Liver (tissue), 9 donors: Measurements from ENCODE around the gene DSG2. TPM values are rescaled to one million over a fixed set of nuclear protein-coding genes. Genes with fewer than 3 reads are reported as not detected.

Experiments
- DNase-seq: peaks from one replicate; pipeline ENCODE4 v3.0.0-alpha.2; 2017; ENCODE audit warnings: low spot score
- H3K27ac ChIP-seq, 2 donors: one replicate each; pipeline ENCODE4 v1.7.0; 2013; ENCODE audit warnings: inconsistent platforms in 2 of 2, low read length in 2 of 2, control low read depth in 1 of 2, low read depth in 1 of 2, mild to moderate bottlenecking in 1 of 2
- H3K27me3 ChIP-seq, 4 donors: one replicate each; pipeline versions ENCODE4 v1.6.1 to v1.7.0; 2013; ENCODE audit warnings: low read length in 3 of 4, inconsistent platforms in 1 of 4, mild to moderate bottlenecking in 1 of 4, moderate library complexity in 1 of 4; ENCODE audit not compliant: control insufficient read depth in 4 of 4, insufficient read depth in 4 of 4
- H3K36me3 ChIP-seq, 4 donors: one replicate each; pipeline versions ENCODE4 v1.6.1 to v1.7.0; 2013; ENCODE audit warnings: low read length in 3 of 4, mild to moderate bottlenecking in 3 of 4, low read depth in 1 of 4, moderate library complexity in 1 of 4; ENCODE audit not compliant: control insufficient read depth in 4 of 4, insufficient read depth in 3 of 4
- H3K4me1 ChIP-seq, 4 donors: one replicate each; pipeline versions ENCODE4 v1.6.1 to v1.7.0; 2013; ENCODE audit warnings: low read length in 3 of 4, mild to moderate bottlenecking in 3 of 4, moderate library complexity in 1 of 4; ENCODE audit not compliant: control insufficient read depth in 4 of 4, insufficient read depth in 4 of 4
- H3K4me3 ChIP-seq, 3 donors: one replicate each; pipeline versions ENCODE4 v1.6.1 to v1.7.0; 2013; ENCODE audit warnings: low read length in 3 of 3, control low read depth in 1 of 3, low read depth in 1 of 3, mild to moderate bottlenecking in 1 of 3
- H3K9ac ChIP-seq, 2 donors: one replicate each; pipeline ENCODE4 v1.7.0; 2013; ENCODE audit warnings: low read length in 2 of 2, mild to moderate bottlenecking in 2 of 2, moderate library complexity in 2 of 2, control low read depth in 1 of 2, low read depth in 1 of 2
- H3K9me3 ChIP-seq, 4 donors: one replicate each; pipeline versions ENCODE4 v1.6.1 to v1.7.0; 2013; ENCODE audit warnings: low read length in 3 of 4; ENCODE audit not compliant: control insufficient read depth in 4 of 4
- CTCF ChIP-seq: fragments of 150-350 bp; IDR thresholded peaks from 2 replicates; pipeline ENCODE4 v1.5.1; 2017; ENCODE audit warnings: improper control_type of control experiment, low read depth, low read length; ENCODE audit not compliant: missing input control
- EGR1 ChIP-seq, 2 donors: IDR thresholded peaks; 2 replicates each; pipeline ENCODE4 v1.6.1; 2016 to 2018; ENCODE audit warnings: antibody characterized with exemption in 2 of 2, low read depth in 2 of 2
- FOXA1 ChIP-seq: IDR thresholded peaks from 2 replicates; pipeline ENCODE4 v1.6.1; 2016; ENCODE audit warnings: antibody characterized with exemption
- FOXA2 ChIP-seq: IDR thresholded peaks from 2 replicates; pipeline ENCODE4 v1.6.1; 2016; ENCODE audit warnings: antibody characterized with exemption
- HNF4A ChIP-seq, 2 donors: conservative IDR thresholded peaks; 2 replicates each; pipeline ENCODE4 v1.6.1; 2016; ENCODE audit warnings: antibody characterized with exemption in 2 of 2, mild to moderate bottlenecking in 2 of 2
- HNF4G ChIP-seq: IDR thresholded peaks from 2 replicates; pipeline ENCODE4 v1.6.1; 2016; ENCODE audit warnings: antibody characterized with exemption
- JUND ChIP-seq, 2 donors: IDR thresholded peaks; 2 replicates each; pipeline ENCODE4 v1.6.1; 2016; ENCODE audit warnings: antibody characterized with exemption in 2 of 2
- MAX ChIP-seq: IDR thresholded peaks from 2 replicates; pipeline ENCODE4 v1.6.1; 2016; ENCODE audit warnings: antibody characterized with exemption
- NR2F2 ChIP-seq: IDR thresholded peaks from 2 replicates; pipeline ENCODE4 v1.6.1; 2016; ENCODE audit warnings: antibody characterized with exemption
- RAD21 ChIP-seq, 2 donors: IDR thresholded peaks; 2 replicates each; pipeline ENCODE4 v1.6.1; 2016; ENCODE audit warnings: antibody characterized with exemption in 2 of 2, mild to moderate bottlenecking in 2 of 2
- REST ChIP-seq: IDR thresholded peaks from 2 replicates; pipeline ENCODE4 v1.6.1; 2016; ENCODE audit warnings: antibody characterized with exemption, mild to moderate bottlenecking
- RXRA ChIP-seq, 2 donors: IDR thresholded peaks; 2 replicates each; pipeline ENCODE4 v1.6.1; 2017 to 2018; ENCODE audit warnings: antibody characterized with exemption in 2 of 2, mild to moderate bottlenecking in 1 of 2
- SP1 ChIP-seq: IDR thresholded peaks from 2 replicates; pipeline ENCODE4 v1.6.1; 2018; ENCODE audit warnings: antibody characterized with exemption, mild to moderate bottlenecking
- TAF1 ChIP-seq: conservative IDR thresholded peaks from 2 replicates; pipeline ENCODE4 v1.6.1; 2016; ENCODE audit warnings: antibody characterized with exemption, mild to moderate bottlenecking
- ZBTB33 ChIP-seq: IDR thresholded peaks from 2 replicates; pipeline ENCODE4 v1.6.1; 2016; ENCODE audit warnings: antibody characterized with exemption
- WGBS: extraction: QIAGEN DNeasy Blood & Tissue Kit; methylation state at CpG from one replicate; pipeline ENCODE4 v1.1.7; 2013; 5-methylcytosine and 5-hydroxymethylcytosine counted together
- polyA plus RNA-seq, 2 donors: library from polyadenylated mRNA; stranded (reverse) in 1 of 2; unstranded in 1 of 2; fragments of 200-250 nt in 1 of 2; fragments of >200 nt in 1 of 2; fragmentation: Nextera tagmentation in 1 of 2; extraction: Ambion mirVana in 1 of 2; gene quantifications; one replicate each; pipeline versions ENCODE4 v1.2.1 to v1.2.3, GENCODE V29; 2013 to 2015
- total RNA-seq, 2 donors: library from RNA; depleted of rRNA; stranded (reverse); fragments of >200 nt; gene quantifications; one replicate each; pipeline ENCODE4 v1.2.3, GENCODE V29; 2014
- donor health status: healthy.
- donor health status: healthy.
- donor health status: healthy.
- donor health status: healthy.
- donor health status: healthy.

Gene DSG2
- total and polyA plus RNA-seq, 4 donors = 5.4 to 13.9 (median 9.6) TPM

GRCh38 chr18:31572368-31572767 is 74.4 kb downstream of the DSG2 start:
- Histone ChIP-seq H3K27me3 (no peaks in the 10 kb centered on the region), H3K4me3 (no peak overlapping the region), H3K9ac (no peak overlapping the region), H3K36me3 (no peaks in the 10 kb centered on the region), H3K27ac (peak overlapping the region in 1 of 2 donors; percentile 16), H3K4me1 (peaks cover 5 to 45% (median 41%) of the 10 kb centered on the region in 4 donors), H3K9me3 (no peaks in the 10 kb centered on the region)
- TF ChIP-seq EGR1 (IDR thresholded peaks at IDR 0.05; ENCODE audit: low read depth in 2 of 2) = no peak
- no peak for TF ChIP-seq SP1
- TF ChIP-seq REST = no peak
- no peak for TF ChIP-seq RXRA (IDR thresholded peaks at IDR 0.05)
- no peak for TF ChIP-seq HNF4A (conservative IDR thresholded peaks at IDR 0.05)
- no peak for TF ChIP-seq JUND (IDR thresholded peaks at IDR 0.05)
- no peak for TF ChIP-seq RAD21 (IDR thresholded peaks at IDR 0.05)
- no peak for TF ChIP-seq MAX
- TF ChIP-seq FOXA1 = no peak
- TF ChIP-seq FOXA2 = no peak
- TF ChIP-seq TAF1 = no peak
- TF ChIP-seq ZBTB33 = no peak
- TF ChIP-seq NR2F2 = no peak
- DNase-seq = no peak
- WGBS = 67% methylated on average over 9 of the region's 9 CpGs

GRCh38 chr18:31573051-31573450 is 75.1 kb downstream of the DSG2 start:
- peaks cover 5 to 51% (median 42%) of the 10 kb centered on the region in 4 donors for H3K4me1 ChIP-seq
- no peak overlapping the region for H3K9ac ChIP-seq
- TF ChIP-seq SP1 (peak; percentile 66), HNF4A (conservative IDR thresholded peaks at IDR 0.05) (peak; percentile 68 to 69), CTCF (no peak), HNF4G (no peak), TAF1 (no peak), RAD21 (IDR thresholded peaks at IDR 0.05) (peak in 1 of 2 donors; percentile 9), RXRA (IDR thresholded peaks at IDR 0.05) (peak in 1 of 2 donors; percentile 25)
- H3K9me3 ChIP-seq = no peaks in the 10 kb centered on the region
- no peaks in the 10 kb centered on the region for H3K36me3 ChIP-seq
- DNase-seq = no peak
- no peaks in the 10 kb centered on the region for H3K27me3 ChIP-seq
- WGBS = 40% methylated on average over 3 of the region's 3 CpGs
- peak overlapping the region; percentile 53 to 73 for H3K27ac ChIP-seq
- H3K4me3 ChIP-seq = no peak overlapping the region
